Adipocyte (in vitro differentiated cells): ENCODE results near the gene SEC24C.
"Not testable (repeated sequence)": the region's sequence is repeated elsewhere in the genome, so short reads cannot be mapped to it uniquely, and the experiment has no call there.

Experiments used
- DNase-seq: peaks from one replicate; pipeline ENCODE4 v3.0.0-alpha.2; 2015; ENCODE audit warnings: low read depth
- H3K27me3 ChIP-seq: replicated peaks from 2 replicates; pipeline ENCODE4 v1.7.0; 2013; ENCODE audit warnings: mild to moderate bottlenecking, low read length, moderate library complexity; ENCODE audit not compliant: control insufficient read depth, insufficient read depth
- H3K36me3 ChIP-seq: 2 replicates; pipeline ENCODE4 v1.7.0; 2013; ENCODE audit warnings: low read length, mild to moderate bottlenecking, moderate library complexity; ENCODE audit not compliant: control insufficient read depth, insufficient read depth, severe bottlenecking
- H3K4me1 ChIP-seq: 2 replicates; pipeline ENCODE4 v1.7.0; 2013; ENCODE audit warnings: mild to moderate bottlenecking, low read length, moderate library complexity; ENCODE audit not compliant: control insufficient read depth, insufficient read depth
- H3K4me3 ChIP-seq: 2 replicates; pipeline ENCODE4 v1.7.0; 2013; ENCODE audit warnings: mild to moderate bottlenecking, low read length, moderate library complexity
- H3K9ac ChIP-seq: 2 replicates; pipeline ENCODE4 v1.7.0; 2013; ENCODE audit warnings: mild to moderate bottlenecking, low read length, moderate library complexity
- H3K9me3 ChIP-seq: 2 replicates; pipeline ENCODE4 v1.7.0; 2013; ENCODE audit warnings: mild to moderate bottlenecking, low read length, moderate library complexity; ENCODE audit not compliant: control insufficient read depth

The SEC24C gene

GRCh38 chr10:73713912-73714311 is 30.3 kb upstream of the SEC24C start:
- H3K27me3 ChIP-seq, H3K9me3 ChIP-seq, H3K4me1 ChIP-seq, H3K9ac ChIP-seq, DNase-seq, H3K4me3 ChIP-seq: not testable (repeated sequence)
- peaks cover 33% of the 10 kb centered on the region for H3K36me3 ChIP-seq

GRCh38 chr10:73714483-73714882 is 29.7 kb upstream of the SEC24C start:
- H3K4me1 ChIP-seq, H3K9me3 ChIP-seq, H3K9ac ChIP-seq, H3K27me3 ChIP-seq, DNase-seq, H3K4me3 ChIP-seq: not testable (repeated sequence)
- H3K36me3 ChIP-seq, result peaks cover 39% of the 10 kb centered on the region

GRCh38 chr10:73715179-73716156 is 28.7 kb upstream of the SEC24C start:
- not testable (repeated sequence) for H3K4me3 ChIP-seq, H3K9me3 ChIP-seq, H3K27me3 ChIP-seq, H3K4me1 ChIP-seq, DNase-seq, H3K9ac ChIP-seq
- peaks cover 49% of the 10 kb centered on the region for H3K36me3 ChIP-seq

DNA sequence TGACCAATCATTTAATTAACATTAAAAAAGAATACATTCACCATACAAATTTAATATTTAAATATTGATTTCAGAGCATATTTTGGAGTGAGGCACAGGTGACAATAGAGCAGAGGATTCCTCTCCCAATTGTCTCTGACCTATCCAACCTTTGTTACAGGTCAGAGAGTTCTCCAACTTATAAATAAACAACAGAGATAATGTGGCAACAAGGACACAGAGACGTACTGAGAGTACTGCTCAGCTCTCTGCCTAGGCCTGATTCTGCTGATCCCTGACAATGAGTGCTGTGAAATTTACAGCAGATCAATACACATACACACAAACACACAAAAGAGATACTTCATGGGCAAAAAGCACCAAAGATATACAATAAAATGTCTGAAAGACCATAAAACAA is 27.9 kb upstream of the SEC24C start:
- H3K4me1 ChIP-seq, result no peaks in the 10 kb centered on the region
- no peak overlapping the region for H3K9ac ChIP-seq
- H3K36me3 ChIP-seq, result peaks cover 56% of the 10 kb centered on the region
- no peak overlapping the region for H3K4me3 ChIP-seq
- no peaks in the 10 kb centered on the region for H3K9me3 ChIP-seq
- no peaks in the 10 kb centered on the region for H3K27me3 ChIP-seq
- DNase-seq, result no peak

DNA sequence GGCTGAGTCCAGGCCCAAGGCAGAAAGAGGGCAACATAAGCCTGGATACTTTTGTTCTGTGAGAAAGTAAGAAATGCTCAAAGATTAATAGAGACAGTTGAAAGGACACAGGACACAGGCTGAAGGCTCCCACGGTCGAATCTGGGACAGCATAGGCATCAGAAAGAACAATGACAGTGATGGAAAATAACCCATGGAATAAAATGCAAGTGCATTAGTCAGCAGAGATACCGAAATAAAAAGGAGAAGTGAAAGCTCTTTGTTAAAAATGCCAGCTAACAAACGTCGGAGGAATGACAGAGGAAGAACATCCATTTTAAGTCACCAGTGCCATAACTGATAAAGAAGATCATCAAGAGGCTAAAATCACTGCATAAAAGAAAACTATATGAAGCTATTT is 26.6 kb upstream of the SEC24C start:
- no peak overlapping the region for H3K4me3 ChIP-seq
- H3K9me3 ChIP-seq, result no peaks in the 10 kb centered on the region
- H3K27me3 ChIP-seq, result no peaks in the 10 kb centered on the region
- H3K4me1 ChIP-seq, result no peaks in the 10 kb centered on the region
- peaks cover 67% of the 10 kb centered on the region for H3K36me3 ChIP-seq
- no peak for DNase-seq
- no peak overlapping the region for H3K9ac ChIP-seq

GRCh38 chr10:73720561-73720960 is 23.6 kb upstream of the SEC24C start:
- H3K9me3 ChIP-seq, H3K27me3 ChIP-seq, H3K9ac ChIP-seq, H3K4me1 ChIP-seq, H3K4me3 ChIP-seq: not testable (repeated sequence)
- DNase-seq, result peak; percentile 45
- peaks cover 92% of the 10 kb centered on the region for H3K36me3 ChIP-seq

DNA sequence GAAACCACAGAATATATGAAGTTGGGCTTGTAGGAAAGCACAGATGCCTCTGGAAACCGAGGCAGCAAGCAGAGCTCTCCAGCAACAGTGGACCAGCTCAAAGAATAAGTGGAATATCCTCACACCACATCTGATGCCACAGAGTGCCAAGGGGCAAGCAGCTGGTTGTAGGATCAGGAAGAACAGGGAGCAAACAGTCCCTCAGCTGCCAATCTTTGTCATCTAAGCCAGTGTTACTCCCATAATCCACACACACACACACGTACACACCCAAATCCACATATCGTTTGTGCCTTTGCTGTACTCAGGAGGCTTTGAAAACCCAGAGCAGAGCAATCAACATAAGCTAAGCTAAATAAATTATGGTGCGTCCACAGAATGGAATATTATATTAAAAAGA is 20.7 kb upstream of the SEC24C start:
- H3K4me3 ChIP-seq, result no peak overlapping the region
- H3K36me3 ChIP-seq, result peaks cover 87% of the 10 kb centered on the region
- H3K27me3 ChIP-seq, result no peaks in the 10 kb centered on the region
- no peaks in the 10 kb centered on the region for H3K4me1 ChIP-seq
- no peak for DNase-seq
- no peaks in the 10 kb centered on the region for H3K9me3 ChIP-seq
- no peak overlapping the region for H3K9ac ChIP-seq

DNA sequence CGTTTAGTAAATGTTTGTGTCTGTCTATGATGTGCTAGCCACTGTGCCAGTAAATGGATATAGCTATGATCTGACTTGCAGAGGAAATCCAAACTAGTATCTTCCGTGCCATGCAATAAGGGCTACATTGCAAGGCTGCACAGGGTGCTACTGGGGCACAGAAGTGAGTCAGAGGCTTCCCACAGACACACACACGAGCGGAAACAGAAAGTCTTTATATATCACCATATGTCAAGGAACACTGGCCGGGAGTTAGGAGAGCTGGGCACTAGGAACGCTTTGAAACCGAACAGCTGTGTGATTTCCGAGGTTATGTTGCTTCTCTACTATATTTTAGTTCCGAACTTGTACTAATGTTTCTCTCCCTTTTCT is 14.4 kb upstream of the SEC24C start:
- Histone ChIP-seq H3K4me3 (peak overlapping the region; percentile 98), H3K4me1 (peaks cover 11% of the 10 kb centered on the region), H3K9ac (peak overlapping the region; percentile 94), H3K36me3 (peaks cover 38% of the 10 kb centered on the region)
- DNase-seq, result peak; percentile 57
- not testable (repeated sequence) for H3K9me3 ChIP-seq, H3K27me3 ChIP-seq

DNA sequence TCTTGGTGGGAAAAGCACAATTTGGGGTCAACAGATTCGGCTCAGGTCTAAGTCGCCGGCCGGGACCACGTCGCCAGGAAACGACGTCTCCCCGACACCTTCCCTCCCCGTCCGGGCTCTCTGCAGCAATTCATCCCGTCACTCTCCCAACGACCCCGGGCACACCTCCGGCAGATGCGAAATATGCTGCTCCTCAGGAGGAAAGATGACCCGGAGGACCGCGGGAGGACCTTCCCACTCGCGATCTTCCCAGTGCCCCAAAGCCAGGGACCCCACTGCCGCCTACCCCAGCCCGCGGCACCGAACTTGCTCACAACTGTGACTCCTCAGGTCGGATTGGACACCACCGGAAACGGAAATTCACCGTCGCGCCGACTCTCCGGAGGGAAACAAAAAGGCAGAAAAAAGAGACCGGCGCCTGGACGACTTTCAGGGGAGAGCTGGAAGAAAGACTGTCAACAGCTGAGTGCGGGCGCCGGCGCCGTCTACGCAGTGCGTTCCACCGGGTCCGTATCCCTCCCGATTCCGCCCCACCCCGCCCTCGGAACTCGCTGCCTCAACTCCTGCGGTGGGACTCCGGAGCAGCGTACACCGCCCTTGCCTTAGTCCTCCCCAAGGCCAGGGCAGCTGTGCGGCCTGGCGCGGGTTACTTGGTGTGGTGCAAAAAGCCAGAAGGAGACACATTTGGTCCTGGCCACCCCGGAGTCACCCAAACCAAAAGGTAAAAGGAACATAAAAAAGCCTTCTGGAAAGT is 13.8 kb upstream of the SEC24C start:
- peaks cover 11% of the 10 kb centered on the region for H3K4me1 ChIP-seq
- H3K36me3 ChIP-seq, result peaks cover 34% of the 10 kb centered on the region
- peak overlapping the region; percentile 94 for H3K9ac ChIP-seq
- DNase-seq, result peak; percentile 96
- H3K9me3 ChIP-seq, result no peaks in the 10 kb centered on the region
- peak overlapping the region; percentile 98 for H3K4me3 ChIP-seq
- no peaks in the 10 kb centered on the region for H3K27me3 ChIP-seq

DNA sequence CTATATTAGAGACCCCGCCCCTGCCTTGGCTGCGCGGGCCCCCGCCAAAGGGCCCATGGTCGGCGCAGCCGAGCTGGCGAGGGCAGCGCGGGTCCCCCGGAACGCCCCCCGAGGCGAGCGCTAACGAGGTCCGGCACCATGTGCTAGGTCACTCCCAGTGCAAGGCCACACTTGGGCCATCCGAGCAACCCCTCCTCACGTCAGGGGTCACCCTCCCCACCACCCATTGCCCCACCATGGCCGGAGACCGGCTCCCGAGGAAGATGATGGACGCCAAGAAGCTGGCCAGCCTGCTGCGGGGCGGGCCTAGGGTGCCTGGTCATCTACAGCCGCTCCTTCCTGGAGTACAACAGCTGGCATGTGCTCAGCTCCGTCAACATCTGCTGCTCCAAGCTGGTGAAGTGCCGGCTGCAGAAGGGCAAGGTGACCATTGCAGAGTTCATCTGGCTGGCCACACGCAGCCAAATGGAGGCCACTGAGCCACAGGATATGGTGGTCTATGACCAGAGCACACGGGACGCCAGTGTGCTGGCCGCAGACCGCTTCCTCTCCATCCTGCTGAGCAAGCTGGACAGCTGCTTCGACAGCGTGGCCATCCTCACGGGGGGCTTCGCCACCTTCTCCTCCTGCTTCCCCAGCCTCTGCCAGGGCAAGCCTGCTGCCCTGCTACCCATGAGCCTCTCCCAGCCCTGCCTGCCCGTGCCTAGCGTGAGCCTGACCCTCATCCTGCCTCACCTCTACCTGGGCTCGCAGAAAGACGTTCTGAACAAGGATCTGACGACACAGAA is 12.4 kb upstream of the SEC24C start:
- H3K27me3 ChIP-seq, result no peaks in the 10 kb centered on the region
- H3K9ac ChIP-seq, result peak overlapping the region; percentile 94
- H3K4me3 ChIP-seq, result peak overlapping the region; percentile 98
- no peaks in the 10 kb centered on the region for H3K9me3 ChIP-seq
- DNase-seq, result no peak
- H3K4me1 ChIP-seq, result peaks cover 11% of the 10 kb centered on the region
- H3K36me3 ChIP-seq, result peaks cover 21% of the 10 kb centered on the region

- DNase-seq, result no peak
- Histone ChIP-seq H3K9ac (no peak overlapping the region), H3K4me1 (peaks cover 11% of the 10 kb centered on the region), H3K9me3 (no peaks in the 10 kb centered on the region), H3K4me3 (no peak overlapping the region), H3K27me3 (no peaks in the 10 kb centered on the region), H3K36me3 (peaks cover 15% of the 10 kb centered on the region)
Measured at GRCh38 chr10:73732426-73732825, 11.7 kb upstream of the SEC24C start.
